ENCODE results near the gene GRIK1.

DNA sequence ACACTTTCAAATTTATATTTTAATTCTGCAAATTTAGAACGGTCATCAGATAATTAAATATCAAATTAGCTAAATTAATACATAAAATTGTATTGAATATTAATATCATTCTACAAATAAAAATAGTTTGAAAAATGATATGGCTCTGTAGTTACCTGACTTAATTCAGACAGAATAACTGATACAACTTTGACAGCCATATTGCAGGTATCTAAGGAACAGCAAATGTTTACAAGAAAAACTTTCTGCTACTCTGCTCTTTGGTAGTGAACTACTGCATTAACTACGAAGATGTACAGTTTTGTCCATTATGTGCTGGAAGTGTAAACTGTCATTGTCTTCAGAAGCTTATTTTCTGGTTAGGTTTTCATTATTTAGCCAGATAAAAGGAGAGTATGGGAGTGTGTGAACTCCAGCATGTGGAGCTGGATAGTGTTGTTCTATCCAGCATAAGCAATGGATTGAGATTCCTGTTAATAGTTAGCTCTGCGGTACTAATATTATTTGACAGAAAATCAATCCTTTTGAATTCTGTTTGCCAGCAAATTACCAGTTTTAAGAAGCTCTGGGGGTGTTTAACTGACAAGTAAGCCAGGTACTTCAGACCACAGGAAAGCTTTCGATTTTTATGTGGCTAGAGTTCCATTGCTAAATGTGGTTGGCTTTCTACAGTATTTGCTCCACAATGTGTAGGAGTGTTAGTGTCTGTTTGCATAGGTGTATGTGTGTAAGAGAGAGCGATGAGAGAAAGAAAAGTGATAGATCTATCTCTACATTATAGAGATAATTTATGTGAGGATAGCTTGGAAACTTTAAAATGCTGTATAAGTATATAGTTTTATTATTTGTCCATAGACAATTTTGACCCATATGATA is 247.9 kb downstream of the GRIK1 start:
- TF ChIP-seq POLR2AphosphoS5 (IDR thresholded peaks at IDR 0.05) (no peak), CTCF (IDR thresholded peaks at IDR 0.05; ENCODE audit: poor library complexity, severe bottlenecking) (no peak), EZH2 (IDR thresholded peaks at IDR 0.05; ENCODE audit: borderline replicate concordance, insufficient read depth, low read length, poor library complexity, severe bottlenecking) (no peak), SMC3 (conservative IDR thresholded peaks at IDR 0.05; ENCODE audit: poor library complexity) (no peak), RAD21 (conservative IDR thresholded peaks at IDR 0.05) (no peak), MXI1 (conservative IDR thresholded peaks at IDR 0.05; ENCODE audit: poor library complexity, severe bottlenecking) (no peak)
